ENCODE measurements around the gene RIMBP2.

DNA sequence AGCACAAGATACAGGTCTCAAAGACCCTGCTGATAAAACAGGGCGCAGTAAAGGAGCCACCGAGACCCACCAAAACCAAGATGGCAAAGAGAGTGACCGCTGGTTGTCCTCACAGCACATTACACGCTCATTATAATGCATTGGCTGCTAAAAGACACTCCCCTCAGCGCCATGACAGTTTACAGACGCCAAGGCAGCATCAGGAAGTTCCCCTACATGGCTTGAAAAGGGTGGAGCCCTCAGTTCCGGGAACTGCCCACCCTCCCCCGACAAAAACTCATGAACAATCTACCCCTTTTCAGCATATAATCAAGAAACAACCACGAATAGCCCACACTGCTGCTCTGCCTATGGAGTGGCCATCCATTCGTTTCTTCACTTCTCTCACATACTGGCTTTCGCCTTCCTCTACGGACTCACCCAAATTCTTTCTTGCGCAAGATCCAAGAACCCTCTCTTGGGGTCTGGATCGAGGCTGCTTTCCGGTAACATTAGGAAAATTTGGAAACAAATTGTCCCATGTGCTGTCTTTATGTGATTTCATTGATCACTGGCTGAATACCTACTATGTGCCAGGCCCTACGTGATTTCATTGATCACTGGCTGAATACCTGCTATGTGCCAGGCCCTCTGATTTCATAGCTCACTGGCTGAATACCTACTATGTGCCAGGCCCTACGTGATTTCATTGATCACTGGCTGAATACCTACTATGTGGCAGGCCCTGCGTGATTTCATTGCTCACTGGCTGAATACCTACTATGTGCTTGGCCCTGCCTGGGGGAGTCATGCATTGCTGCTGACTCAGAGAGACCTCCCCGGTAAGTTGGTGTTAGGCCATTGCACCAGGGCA, 252.1 kb downstream of the RIMBP2 start:
- TF ChIP-seq, protein P1, sequence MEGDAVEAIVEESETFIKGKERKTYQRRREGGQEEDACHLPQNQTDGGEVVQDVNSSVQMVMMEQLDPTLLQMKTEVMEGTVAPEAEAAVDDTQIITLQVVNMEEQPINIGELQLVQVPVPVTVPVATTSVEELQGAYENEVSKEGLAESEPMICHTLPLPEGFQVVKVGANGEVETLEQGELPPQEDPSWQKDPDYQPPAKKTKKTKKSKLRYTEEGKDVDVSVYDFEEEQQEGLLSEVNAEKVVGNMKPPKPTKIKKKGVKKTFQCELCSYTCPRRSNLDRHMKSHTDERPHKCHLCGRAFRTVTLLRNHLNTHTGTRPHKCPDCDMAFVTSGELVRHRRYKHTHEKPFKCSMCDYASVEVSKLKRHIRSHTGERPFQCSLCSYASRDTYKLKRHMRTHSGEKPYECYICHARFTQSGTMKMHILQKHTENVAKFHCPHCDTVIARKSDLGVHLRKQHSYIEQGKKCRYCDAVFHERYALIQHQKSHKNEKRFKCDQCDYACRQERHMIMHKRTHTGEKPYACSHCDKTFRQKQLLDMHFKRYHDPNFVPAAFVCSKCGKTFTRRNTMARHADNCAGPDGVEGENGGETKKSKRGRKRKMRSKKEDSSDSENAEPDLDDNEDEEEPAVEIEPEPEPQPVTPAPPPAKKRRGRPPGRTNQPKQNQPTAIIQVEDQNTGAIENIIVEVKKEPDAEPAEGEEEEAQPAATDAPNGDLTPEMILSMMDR (IDR thresholded peaks at IDR 0.05; ENCODE audit: low read depth, low read length), result no peak
- no peak for TF ChIP-seq EZH2phosphoT487 (IDR thresholded peaks at IDR 0.05; ENCODE audit: low read depth)

All from OCI-LY3 (cell line).